ENCODE data around the gene DOCK7. TPM values are rescaled to one million over a fixed set of nuclear protein-coding genes. Genes with fewer than 3 reads are reported as not detected.

The DOCK7 gene
- total and polyA plus RNA-seq, 4 experiments from 2014 or later: 4.3 to 20.8 (median 11.0) TPM

DNA sequence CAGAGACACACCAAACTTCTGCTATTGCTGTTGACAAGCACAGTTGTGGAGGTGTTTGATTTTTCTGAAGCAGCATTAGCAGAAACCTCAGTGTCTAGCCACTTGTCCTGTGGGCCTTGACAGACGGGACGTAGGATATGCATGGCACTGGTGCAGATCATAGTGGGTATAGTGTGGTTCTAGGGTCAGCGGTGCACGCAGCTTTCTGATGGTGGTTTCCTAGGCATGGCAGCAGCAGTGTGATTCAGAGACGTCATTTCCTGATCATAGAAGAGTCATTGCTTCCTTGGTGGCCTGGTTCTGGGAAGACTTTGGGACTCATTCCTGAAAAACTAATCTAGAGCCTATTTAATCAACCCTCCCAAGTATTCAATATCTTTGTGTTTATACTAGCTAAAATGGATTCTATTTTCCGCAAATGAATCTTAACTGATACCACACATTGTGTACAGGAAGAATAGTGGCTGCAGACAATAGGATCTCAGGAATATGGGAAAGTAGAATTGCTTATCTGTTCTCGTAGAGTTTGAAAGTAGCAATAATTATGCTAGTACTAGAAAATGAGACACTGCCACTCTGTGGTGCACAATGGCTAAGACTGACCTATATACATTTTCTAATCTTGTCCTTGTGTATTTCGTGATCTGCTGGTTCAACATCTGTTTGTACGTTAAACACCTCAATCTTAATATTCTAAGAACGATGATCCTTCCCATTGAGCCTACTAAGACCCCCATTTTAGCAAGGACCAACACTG is 254.1 kb downstream of the DOCK7 start:
- H3K36me3 ChIP-seq (ENCODE audit: insufficient read depth, low read length): no peaks in the 10 kb centered on the region
- intact Hi-C loops (cut with micrococcal nuclease): no loop called here

DNA sequence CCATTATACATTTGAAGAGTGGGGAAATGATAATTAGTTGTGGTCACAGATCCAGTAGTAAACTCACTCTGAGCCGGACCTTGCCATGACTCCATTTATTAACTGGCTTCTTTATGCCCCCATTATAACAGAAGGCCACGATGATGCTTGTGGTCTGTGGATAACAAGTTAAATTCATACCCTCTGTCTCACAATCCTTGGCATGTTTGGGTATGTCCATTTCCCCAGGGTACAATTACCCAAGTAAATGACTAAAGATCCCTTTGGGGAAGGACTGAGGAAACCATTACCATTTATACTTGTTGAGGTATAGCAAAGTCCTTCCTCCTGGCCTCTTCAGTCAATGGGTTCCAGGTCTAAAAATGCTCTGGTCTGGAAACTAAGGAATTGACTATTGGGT is 258.6 kb downstream of the DOCK7 start:
- H3K4me1 ChIP-seq (ENCODE audit: insufficient read depth, low read length): no peaks in the 10 kb centered on the region
- H3K4me3 ChIP-seq (ENCODE audit: low read length in 2 of 2): no peak overlapping the region
- intact Hi-C loops (cut with micrococcal nuclease): no loop called here
- no peaks in the 10 kb centered on the region for H3K36me3 ChIP-seq (ENCODE audit: insufficient read depth, low read length)
- no peak overlapping the region for H3K27ac ChIP-seq (ENCODE audit: low read depth, low read length)
- no peaks in the 10 kb centered on the region for H3K27me3 ChIP-seq (ENCODE audit: insufficient read depth, low read length)
- Mint-ChIP-seq H3K27me3 (no peaks in the 10 kb centered on the region), H3K9me3 (no peaks in the 10 kb centered on the region), H3K4me3 (no peak overlapping the region), H3K4me1 (no peaks in the 10 kb centered on the region), H3K27ac (no peak overlapping the region), H3K36me3 (no peaks in the 10 kb centered on the region)
- ChIA-PET CTCF (ENCODE audit: partially characterized antibody) (no interaction called here), POLR2A (ENCODE audit: partially characterized antibody) (no interaction called here)
- DNase-seq: no peak
- no peaks in the 10 kb centered on the region for H3K9me3 ChIP-seq (ENCODE audit: control insufficient read depth in 1 of 2, low read length in 2 of 2)

More for the DNA sequence above, 254.1 kb downstream of the DOCK7 start:
- POLR2A ChIA-PET (ENCODE audit: partially characterized antibody): no interaction called here
- Mint-ChIP-seq H3K4me3 (peak overlapping the region in 3 of 8 donors; percentile 15 to 66 (median 35)), H3K9me3 (peaks cover 0 to 3% (median 0%) of the 10 kb centered on the region in 8 donors), H3K4me1 (peaks cover 13 to 32% (median 18%) of the 10 kb centered on the region in 4 donors), H3K27ac (peak overlapping the region in 4 of 7 donors; percentile 60 to 98 (median 72)), H3K36me3 (peaks cover 3 to 14% of the 10 kb centered on the region in 2 donors), H3K27me3 (peaks cover 0 to 2% of the 10 kb centered on the region in 2 donors)
- CTCF ChIA-PET (ENCODE audit: partially characterized antibody): no interaction called here
- no peaks in the 10 kb centered on the region for H3K27me3 ChIP-seq (ENCODE audit: insufficient read depth, low read length)
- peaks cover 20% of the 10 kb centered on the region for H3K4me1 ChIP-seq (ENCODE audit: insufficient read depth, low read length)
- H3K27ac ChIP-seq (ENCODE audit: low read depth, low read length): no peak overlapping the region
- no peak overlapping the region for H3K4me3 ChIP-seq (ENCODE audit: low read length in 2 of 2)
- DNase-seq: no peak
- H3K9me3 ChIP-seq (ENCODE audit: control insufficient read depth in 1 of 2, low read length in 2 of 2): no peaks in the 10 kb centered on the region

DNA sequence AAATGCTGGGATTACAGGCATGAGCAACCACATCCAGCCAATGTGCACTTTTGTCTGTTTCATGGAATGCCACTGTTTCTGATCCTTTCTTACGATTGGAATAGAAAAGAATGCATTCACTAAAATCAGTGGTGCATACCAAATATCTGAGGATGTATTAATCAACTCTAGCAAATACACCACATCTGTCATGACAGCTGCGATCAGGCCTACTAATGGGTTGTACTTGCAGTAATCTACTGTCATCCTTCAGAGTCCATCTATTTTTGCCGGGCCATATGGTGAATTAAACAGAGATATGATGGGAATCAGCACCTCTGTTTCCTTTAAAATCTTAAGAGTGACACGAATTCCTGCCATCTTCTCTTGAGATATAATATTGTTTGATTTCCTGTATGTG is 259.8 kb downstream of the DOCK7 start:
- Mint-ChIP-seq H3K27me3 (no peaks in the 10 kb centered on the region), H3K9me3 (no peaks in the 10 kb centered on the region), H3K27ac (no peak overlapping the region), H3K4me1 (no peaks in the 10 kb centered on the region), H3K36me3 (no peaks in the 10 kb centered on the region), H3K4me3 (no peak overlapping the region)
- Histone ChIP-seq H3K27ac (ENCODE audit: low read depth, low read length) (no peak overlapping the region), H3K9me3 (ENCODE audit: control insufficient read depth in 1 of 2, low read length in 2 of 2) (no peaks in the 10 kb centered on the region), H3K4me3 (ENCODE audit: low read length in 2 of 2) (no peak overlapping the region), H3K27me3 (ENCODE audit: insufficient read depth, low read length) (no peaks in the 10 kb centered on the region), H3K4me1 (ENCODE audit: insufficient read depth, low read length) (no peaks in the 10 kb centered on the region), H3K36me3 (ENCODE audit: insufficient read depth, low read length) (no peaks in the 10 kb centered on the region)
- intact Hi-C loops (cut with micrococcal nuclease): no loop called here
- ChIA-PET POLR2A (ENCODE audit: partially characterized antibody) (no interaction called here), CTCF (ENCODE audit: partially characterized antibody) (no interaction called here)
- DNase-seq: no peak

DNA sequence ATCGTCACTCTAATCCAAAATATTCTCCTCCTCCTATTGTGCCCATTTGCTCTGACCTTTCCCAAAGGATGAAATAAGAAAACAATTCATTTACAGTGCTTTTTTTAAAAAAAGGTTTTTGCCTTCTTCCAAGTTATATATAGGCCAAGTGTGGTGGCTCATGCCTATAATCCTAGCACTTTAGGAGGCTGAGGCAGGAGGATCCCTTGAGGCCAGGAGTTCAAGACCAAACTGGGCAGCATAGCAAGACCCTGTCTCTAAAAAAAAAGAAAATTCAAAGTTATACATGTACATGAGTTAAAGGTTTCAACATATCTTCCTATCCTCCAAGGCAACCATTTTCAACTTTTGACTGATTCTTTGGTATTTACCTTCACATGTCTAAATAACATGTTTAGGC is 261.4 kb downstream of the DOCK7 start:
- ChIA-PET CTCF (ENCODE audit: partially characterized antibody) (interaction anchor here (0.6 kb wide), 1 partner anchor 120 kb away, joined by 3 read pairs; no protein-coding TSS in a partner anchor), POLR2A (ENCODE audit: partially characterized antibody) (interaction anchor here (2.5 kb wide), 1 partner anchor 9 kb away, joined by 14 read pairs; no protein-coding TSS in a partner anchor)
- Mint-ChIP-seq H3K4me3 (no peak overlapping the region), H3K9me3 (no peaks in the 10 kb centered on the region), H3K4me1 (no peaks in the 10 kb centered on the region), H3K36me3 (no peaks in the 10 kb centered on the region), H3K27ac (peak overlapping the region in 2 of 7 donors; percentile 30 to 58), H3K27me3 (no peaks in the 10 kb centered on the region)
- Histone ChIP-seq H3K27me3 (ENCODE audit: insufficient read depth, low read length) (no peaks in the 10 kb centered on the region), H3K27ac (ENCODE audit: low read depth, low read length) (no peak overlapping the region), H3K4me1 (ENCODE audit: insufficient read depth, low read length) (no peaks in the 10 kb centered on the region), H3K9me3 (ENCODE audit: control insufficient read depth in 1 of 2, low read length in 2 of 2) (no peaks in the 10 kb centered on the region), H3K4me3 (ENCODE audit: low read length in 2 of 2) (no peak overlapping the region), H3K36me3 (ENCODE audit: insufficient read depth, low read length) (no peaks in the 10 kb centered on the region)
- intact Hi-C loops (cut with micrococcal nuclease): no loop called here
- DNase-seq: no peak

DNA sequence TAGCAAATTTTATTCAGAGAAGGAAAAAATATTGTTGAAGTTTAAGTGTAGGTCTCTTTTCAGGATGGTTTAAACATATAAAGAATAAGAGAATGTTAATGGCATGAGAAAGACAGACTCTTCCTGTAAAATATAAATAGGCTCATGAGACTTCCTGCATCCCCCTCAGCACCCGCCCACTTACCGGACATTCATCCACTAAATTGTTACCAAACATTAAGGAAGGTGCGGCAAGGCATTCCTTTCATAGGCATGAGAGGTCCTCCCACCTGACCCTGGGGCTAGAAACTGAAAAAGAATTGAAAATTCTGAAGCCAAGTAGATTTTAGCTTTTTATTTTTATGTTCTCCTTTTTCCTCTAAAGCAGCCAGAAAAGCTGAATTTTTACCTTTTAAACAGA is 261.9 kb downstream of the DOCK7 start:
- H3K36me3 Mint-ChIP-seq: no peaks in the 10 kb centered on the region
- H3K27me3 Mint-ChIP-seq: no peaks in the 10 kb centered on the region
- H3K27ac Mint-ChIP-seq: peak overlapping the region in 1 of 7 donors; percentile 49
- H3K27ac ChIP-seq (ENCODE audit: low read depth, low read length): no peak overlapping the region
- H3K4me3 Mint-ChIP-seq: no peak overlapping the region
- H3K4me1 Mint-ChIP-seq: no peaks in the 10 kb centered on the region
- H3K9me3 Mint-ChIP-seq: no peaks in the 10 kb centered on the region
- no peak for DNase-seq
- H3K36me3 ChIP-seq (ENCODE audit: insufficient read depth, low read length): no peaks in the 10 kb centered on the region
- ChIA-PET POLR2A (ENCODE audit: partially characterized antibody) (interaction anchor here (2.5 kb wide), 1 partner anchor 9 kb away, joined by 14 read pairs; no protein-coding TSS in a partner anchor), CTCF (ENCODE audit: partially characterized antibody) (no interaction called here)
- no peaks in the 10 kb centered on the region for H3K27me3 ChIP-seq (ENCODE audit: insufficient read depth, low read length)
- no peaks in the 10 kb centered on the region for H3K4me1 ChIP-seq (ENCODE audit: insufficient read depth, low read length)
- no peak overlapping the region for H3K4me3 ChIP-seq (ENCODE audit: low read length in 2 of 2)
- no peaks in the 10 kb centered on the region for H3K9me3 ChIP-seq (ENCODE audit: control insufficient read depth in 1 of 2, low read length in 2 of 2)
- intact Hi-C loops (cut with micrococcal nuclease): no loop called here

DNA sequence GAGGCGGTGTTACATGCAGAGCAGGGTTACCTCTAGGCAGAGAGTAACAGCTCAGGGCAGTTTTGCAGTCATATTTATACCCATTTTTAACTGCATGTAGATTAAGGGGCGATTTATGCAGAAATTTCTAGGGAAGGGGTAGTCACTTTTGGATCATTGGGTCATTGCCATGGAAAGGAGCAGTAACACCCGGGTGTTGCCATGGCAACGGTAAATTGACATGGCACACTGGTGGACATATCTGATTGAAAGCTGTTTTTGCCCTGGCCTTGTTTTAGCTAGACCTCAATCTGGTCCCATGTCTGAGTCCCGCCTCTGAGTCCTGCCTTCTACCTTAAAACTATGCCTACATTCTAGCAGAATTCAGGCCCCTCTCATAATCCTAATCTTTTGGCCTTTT is 263.1 kb downstream of the DOCK7 start:
- Mint-ChIP-seq H3K27me3 (peaks cover 0 to 3% of the 10 kb centered on the region in 2 donors), H3K4me3 (no peak overlapping the region), H3K9me3 (no peaks in the 10 kb centered on the region), H3K4me1 (no peaks in the 10 kb centered on the region), H3K36me3 (no peaks in the 10 kb centered on the region), H3K27ac (no peak overlapping the region)
- H3K4me3 ChIP-seq (ENCODE audit: low read length in 2 of 2): no peak overlapping the region
- H3K27me3 ChIP-seq (ENCODE audit: insufficient read depth, low read length): no peaks in the 10 kb centered on the region
- POLR2A ChIA-PET (ENCODE audit: partially characterized antibody): interaction anchor here (2.5 kb wide), 1 partner anchor 11 kb away, joined by 14 read pairs; no protein-coding TSS in a partner anchor
- H3K36me3 ChIP-seq (ENCODE audit: insufficient read depth, low read length): no peaks in the 10 kb centered on the region
- H3K9me3 ChIP-seq (ENCODE audit: control insufficient read depth in 1 of 2, low read length in 2 of 2): no peaks in the 10 kb centered on the region
- H3K4me1 ChIP-seq (ENCODE audit: insufficient read depth, low read length): no peaks in the 10 kb centered on the region
- no peak for DNase-seq
- intact Hi-C loops (cut with micrococcal nuclease): no loop called here
- no peak overlapping the region for H3K27ac ChIP-seq (ENCODE audit: low read depth, low read length)
- CTCF ChIA-PET (ENCODE audit: partially characterized antibody): interaction anchor here (1.7 kb wide), 1 partner anchor 10 kb away, joined by 3 read pairs; no protein-coding TSS in a partner anchor

DNA sequence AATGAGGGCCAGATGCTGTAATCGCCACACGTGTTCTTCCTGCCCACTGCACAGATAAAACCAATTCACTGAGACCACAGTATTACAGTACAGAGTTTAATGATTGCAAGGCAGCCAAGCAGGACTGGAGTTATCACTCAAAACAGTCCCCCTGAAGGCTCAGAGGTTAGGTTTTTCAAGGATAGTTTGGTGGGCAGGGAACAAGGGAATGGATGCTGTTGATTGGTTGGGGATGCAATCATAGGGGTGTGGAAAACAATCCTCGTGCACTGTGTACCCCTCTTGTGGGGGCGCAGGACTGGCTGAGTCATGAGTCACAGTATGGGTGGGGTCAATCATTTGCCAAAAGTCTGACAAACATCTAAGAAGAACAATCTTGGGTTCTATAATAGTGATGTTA is 263.8 kb downstream of the DOCK7 start:
- CTCF ChIA-PET (ENCODE audit: partially characterized antibody): interaction anchor here (1.7 kb wide), 1 partner anchor 9 kb away, joined by 3 read pairs; no protein-coding TSS in a partner anchor

More for the DNA sequence above, 263.8 kb downstream of the DOCK7 start:
- intact Hi-C loops (cut with micrococcal nuclease): no loop called here
- no peaks in the 10 kb centered on the region for H3K9me3 ChIP-seq (ENCODE audit: control insufficient read depth in 1 of 2, low read length in 2 of 2)
- no peak overlapping the region for H3K27ac ChIP-seq (ENCODE audit: low read depth, low read length)
- H3K27me3 Mint-ChIP-seq: peaks cover 0 to 4% of the 10 kb centered on the region in 2 donors
- no peak for DNase-seq
- no peaks in the 10 kb centered on the region for H3K36me3 ChIP-seq (ENCODE audit: insufficient read depth, low read length)
- H3K36me3 Mint-ChIP-seq: no peaks in the 10 kb centered on the region
- no peaks in the 10 kb centered on the region for H3K27me3 ChIP-seq (ENCODE audit: insufficient read depth, low read length)
- no peak overlapping the region for H3K27ac Mint-ChIP-seq
- H3K4me3 ChIP-seq (ENCODE audit: low read length in 2 of 2): no peak overlapping the region
- POLR2A ChIA-PET (ENCODE audit: partially characterized antibody): interaction anchor here (2.5 kb wide), 1 partner anchor 11 kb away, joined by 14 read pairs; no protein-coding TSS in a partner anchor
- no peaks in the 10 kb centered on the region for H3K4me1 Mint-ChIP-seq
- H3K4me1 ChIP-seq (ENCODE audit: insufficient read depth, low read length): no peaks in the 10 kb centered on the region
- H3K4me3 Mint-ChIP-seq: no peak overlapping the region
- H3K9me3 Mint-ChIP-seq: no peaks in the 10 kb centered on the region

Data from CD4-positive, alpha-beta memory T cell (primary cell).